Measurements from ENCODE around the gene WIZ. TPM values are rescaled to one million over a fixed set of nuclear protein-coding genes. Genes with fewer than 3 reads are reported as not detected.

Gene WIZ
- total and polyA plus RNA-seq, 2 of the 4 experiments (the other 2 are of a cell fraction) = 0.90 to 27.1 TPM

GRCh38 chr19:15453906-15454860 is 4.4 kb upstream of the WIZ start (continued):
- no peak for TF ChIP-seq ELK1 (IDR thresholded peaks at IDR 0.05; ENCODE audit: borderline replicate concordance, low read depth, low read length)
- no peak for TF ChIP-seq RCOR1 (IDR thresholded peaks at IDR 0.05; ENCODE audit: insufficient replicate concordance, low read length)

Measured in IMR-90 (cell line).